Middle frontal gyrus (tissue), 1 donor: ENCODE measurements around the gene LOXL3.
A peak's percentile ranks its signal among the peaks of the same experiment; 100 is the strongest.
"Not testable (repeated sequence)": the region's sequence is repeated elsewhere in the genome, so short reads cannot be mapped to it uniquely, and the experiment has no call there.

Experiments
- DNase-seq: peaks from one replicate; pipeline ENCODE4 v3.0.0-alpha.2; 2015; ENCODE audit warnings: low spot score; ENCODE audit errors: extremely low spot score

Gene LOXL3

DNA sequence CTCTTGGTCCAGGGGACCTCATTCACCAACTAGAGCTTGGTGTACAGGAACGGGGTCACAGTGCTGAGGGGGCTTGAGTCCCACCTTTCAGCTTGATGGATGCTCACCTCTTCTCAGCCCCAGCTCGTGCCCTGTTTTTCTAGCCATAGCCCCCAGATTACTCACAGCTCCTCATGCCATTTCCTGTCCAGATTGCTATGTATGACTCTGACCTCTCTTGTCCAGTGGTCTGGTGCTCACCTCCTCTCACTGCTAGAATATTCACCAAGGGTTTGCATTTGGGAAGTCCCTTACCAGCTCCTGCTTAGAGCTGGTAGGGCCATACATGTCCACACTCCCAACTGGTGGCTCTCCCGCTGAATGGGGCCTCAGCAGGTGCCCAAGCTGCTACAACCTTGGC lies 60.2 kb downstream of the LOXL3 start:
- no peak for DNase-seq

DNA sequence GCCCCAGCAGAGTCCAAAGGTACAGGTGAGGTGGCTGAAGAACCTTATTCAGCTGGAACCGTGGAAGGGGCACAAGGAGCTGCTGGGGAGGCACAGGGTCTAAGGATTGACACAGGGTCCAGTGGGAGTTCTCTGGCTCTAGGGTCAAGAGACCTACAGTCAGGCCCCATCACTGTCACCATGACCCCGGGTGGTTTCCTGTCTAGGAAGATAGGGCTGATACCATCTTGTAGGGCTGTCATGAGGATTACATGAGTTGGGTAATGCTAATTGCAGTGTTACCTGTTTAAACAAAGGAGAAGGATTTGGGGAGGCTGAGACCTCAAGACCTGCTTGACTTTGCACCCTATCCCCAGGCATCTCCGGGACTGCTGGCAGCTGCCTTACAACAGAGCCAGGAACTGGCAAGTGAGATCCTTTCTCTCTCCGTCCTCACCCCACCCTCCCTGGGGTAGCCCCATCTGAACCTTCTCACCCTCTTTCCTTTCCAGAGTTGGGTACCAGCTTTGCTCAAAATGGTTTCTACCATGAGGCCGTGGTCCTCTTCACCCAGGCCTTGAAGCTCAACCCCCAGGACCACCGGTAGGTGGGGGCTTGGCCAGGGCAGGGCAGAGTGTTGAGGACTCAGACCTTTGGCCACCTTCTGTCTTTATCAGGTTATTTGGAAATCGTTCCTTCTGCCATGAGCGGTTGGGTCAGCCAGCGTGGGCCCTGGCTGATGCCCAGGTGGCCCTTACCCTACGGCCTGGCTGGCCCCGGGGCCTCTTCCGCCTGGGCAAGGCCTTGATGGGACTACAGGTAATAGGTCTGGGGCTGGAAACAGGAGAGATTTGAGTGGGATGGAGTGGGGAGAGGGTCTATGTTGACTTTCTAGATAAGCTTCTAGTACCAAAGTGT lies 61.8 kb downstream of the LOXL3 start:
- DNase-seq = no peak

DNA sequence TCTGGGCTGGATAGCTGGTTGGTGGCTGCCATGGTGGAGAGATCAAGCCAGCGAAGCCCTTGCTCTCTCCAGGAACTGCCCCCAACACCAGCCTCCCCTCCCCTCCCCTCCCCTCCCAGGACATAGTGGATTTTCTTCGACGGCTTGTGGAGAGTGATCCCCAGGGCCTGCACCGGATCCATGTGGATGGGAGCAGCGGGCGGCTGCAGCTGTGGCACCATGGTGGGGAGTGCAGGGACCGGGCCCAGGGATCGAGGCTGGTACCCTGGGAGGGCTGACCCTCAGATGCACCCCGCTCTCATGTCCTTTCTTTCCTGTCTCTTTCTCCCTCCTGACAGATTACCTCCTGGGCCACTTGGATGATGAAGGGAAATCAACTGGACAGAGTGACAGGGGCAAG lies 63.8 kb downstream of the LOXL3 start:
- no peak for DNase-seq

DNA sequence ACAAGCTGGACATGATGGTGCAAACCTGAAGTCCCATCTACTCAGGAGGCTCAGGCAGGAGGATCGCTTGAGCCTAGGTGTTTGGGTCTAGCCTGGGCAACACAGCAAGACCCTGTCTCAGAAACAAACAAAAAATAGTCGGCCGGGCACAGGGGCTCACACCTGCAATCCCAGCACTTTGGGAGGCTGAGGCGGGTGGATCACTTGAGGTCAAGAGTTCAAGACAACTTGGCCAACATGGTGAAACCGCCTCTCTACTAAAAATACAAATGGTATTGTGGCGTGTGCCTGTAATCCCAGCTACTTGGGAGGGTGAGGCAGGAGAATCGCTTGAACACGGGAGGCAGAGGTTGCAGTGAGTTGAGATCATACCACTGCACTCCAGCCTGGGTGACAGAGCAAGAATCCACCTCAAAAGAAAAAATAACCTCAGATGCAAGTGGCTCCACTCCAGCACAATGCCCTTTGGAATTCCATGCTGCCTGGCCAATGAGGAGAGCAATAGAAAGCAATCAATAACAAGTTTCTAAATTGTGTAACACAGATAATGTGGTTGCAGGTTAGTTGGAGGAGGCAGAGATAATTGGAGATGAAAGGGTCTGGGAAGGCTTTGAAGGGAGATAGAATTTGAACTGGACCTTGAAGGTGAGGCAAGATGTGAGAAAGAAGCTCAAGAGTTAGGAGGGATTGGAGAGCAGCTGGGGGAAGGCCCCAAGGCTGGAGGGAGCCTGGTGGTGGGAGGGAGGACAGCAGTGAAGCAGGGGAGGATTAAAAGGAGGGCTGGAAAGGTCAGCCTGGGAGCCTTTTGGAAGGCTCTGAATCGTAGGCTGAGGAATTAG lies 64.9 kb downstream of the LOXL3 start:
- no peak for DNase-seq

DNA sequence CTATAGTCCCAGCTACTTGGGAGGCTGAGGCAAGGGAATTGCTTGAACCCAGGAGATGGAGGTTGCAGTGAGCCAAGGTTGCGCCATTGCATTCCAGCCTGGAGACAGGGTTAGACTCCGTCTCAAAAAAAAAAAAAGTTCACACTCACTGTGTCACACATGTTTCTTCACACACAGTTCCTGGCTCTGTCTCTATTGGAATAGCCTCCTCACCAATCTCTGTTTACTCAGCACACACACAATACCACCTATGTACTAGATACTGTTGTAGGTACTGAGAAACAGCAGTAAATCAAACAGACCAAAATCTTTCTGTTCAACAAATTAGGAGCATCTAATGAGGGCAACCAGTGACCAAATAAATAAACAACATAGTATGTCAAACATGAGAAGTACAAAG lies 67.6 kb downstream of the LOXL3 start:
- DNase-seq = no peak

DNA sequence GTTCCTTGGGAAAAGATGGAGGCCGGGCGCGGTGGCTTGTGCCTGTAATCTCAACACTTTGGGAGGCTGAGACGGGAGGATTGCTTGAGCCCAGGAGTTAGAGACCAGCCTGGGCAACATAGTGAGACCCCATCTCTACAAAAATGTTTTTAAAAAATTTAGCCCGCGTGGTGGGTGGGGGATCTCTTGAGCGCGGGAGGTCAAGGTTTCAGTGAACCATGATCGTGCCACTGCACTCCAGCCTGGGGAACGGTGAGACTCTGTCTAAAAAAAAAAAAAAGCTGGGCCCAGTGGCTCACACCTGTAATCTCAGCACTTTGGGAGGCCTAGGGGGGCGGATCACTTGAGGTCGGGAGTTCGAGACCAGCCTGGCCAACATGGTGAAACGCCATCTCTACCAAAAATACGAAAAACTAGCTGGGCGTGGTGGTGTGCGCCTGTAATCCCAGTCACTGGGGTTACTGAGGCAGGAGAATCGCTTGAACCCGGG lies 70.0 kb downstream of the LOXL3 start:
- not testable (repeated sequence) for DNase-seq

DNA sequence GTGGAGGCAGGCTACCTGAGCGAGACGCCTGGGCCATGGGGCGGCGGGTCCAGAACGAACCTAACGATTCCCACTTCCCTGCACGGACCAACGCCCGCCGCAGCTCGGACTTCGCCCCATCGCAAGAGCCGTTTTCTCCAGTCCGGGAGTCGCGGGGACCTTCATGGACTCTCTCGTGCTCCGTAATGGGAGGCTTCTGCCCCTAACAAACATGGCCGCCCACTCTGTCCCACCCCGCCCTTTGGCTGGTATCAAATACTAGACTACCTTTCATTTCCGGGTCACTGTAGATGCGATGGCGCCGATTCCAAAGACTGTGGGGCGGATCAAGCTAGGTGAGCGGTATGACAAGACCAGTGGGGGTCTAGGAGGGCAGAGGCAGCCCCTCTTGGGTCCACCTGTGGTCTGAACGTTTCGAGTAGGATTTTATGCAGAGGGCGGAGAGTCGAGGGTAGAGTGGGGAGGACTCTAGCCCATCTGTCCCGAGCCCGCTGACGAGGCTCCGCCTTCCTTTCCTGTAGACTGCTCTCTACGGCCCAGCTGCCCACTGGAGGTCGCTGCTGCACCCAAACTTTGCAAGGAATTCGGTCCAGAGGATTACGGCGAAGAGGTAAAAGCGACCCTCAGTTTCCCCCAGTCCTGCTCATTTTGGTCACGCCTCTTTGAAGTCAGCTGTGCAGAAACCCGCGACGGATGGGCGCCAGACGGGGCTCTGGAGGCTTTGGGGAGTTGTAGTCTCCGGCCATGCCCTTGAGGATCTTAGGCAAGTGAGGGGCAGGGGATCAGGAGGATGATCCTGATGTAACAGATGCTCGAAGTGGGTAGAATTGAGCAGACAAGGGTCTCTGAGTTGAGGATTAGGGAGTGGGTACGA lies 70.7 kb downstream of the LOXL3 start, which contains the start of the genes CCDC142 and TTC31:
Gene CCDC142 (minus strand): TSS at position 198 of the 874 bp plus-strand sequence. CDS start 161 bp downstream, at position 37.
Gene TTC31 (plus strand): TSS at position 281 of the 874 bp plus-strand sequence. CDS start 15 bp downstream, at position 296.
- peak; percentile 94 for DNase-seq
